K562 (cell line): ENCODE results near the gene TARS2.

Experiments used
- GABPA ChIP-seq: fragments of 200-800 bp; sonication (Bioruptor generic); conservative IDR thresholded peaks from 2 replicates; pipeline ENCODE4 v1.6.1; 2016; ENCODE audit warnings: low read depth, missing genetic modification characterization, missing compliant biosample characterization
- TF ChIP-seq, protein P1 (sequence below), 2 experiments: fragments of 450-650 bp; formaldehyde crosslinking in 1 of 2; IDR thresholded peaks; 2 replicates each; pipeline versions ENCODE4 v1.4.0 to v1.6.1; 2014 to 2020; ENCODE audit warnings: mild to moderate bottlenecking in 2 of 2, borderline replicate concordance in 1 of 2, low read depth in 1 of 2
- TF ChIP-seq, protein P2 (sequence below): sonication (generic); formaldehyde crosslinking; IDR thresholded peaks from 2 replicates; pipeline ENCODE4 v1.8.1; 2023; ENCODE audit warnings: mild to moderate bottlenecking, missing genetic modification reagents

- TF ChIP-seq, protein P1, sequence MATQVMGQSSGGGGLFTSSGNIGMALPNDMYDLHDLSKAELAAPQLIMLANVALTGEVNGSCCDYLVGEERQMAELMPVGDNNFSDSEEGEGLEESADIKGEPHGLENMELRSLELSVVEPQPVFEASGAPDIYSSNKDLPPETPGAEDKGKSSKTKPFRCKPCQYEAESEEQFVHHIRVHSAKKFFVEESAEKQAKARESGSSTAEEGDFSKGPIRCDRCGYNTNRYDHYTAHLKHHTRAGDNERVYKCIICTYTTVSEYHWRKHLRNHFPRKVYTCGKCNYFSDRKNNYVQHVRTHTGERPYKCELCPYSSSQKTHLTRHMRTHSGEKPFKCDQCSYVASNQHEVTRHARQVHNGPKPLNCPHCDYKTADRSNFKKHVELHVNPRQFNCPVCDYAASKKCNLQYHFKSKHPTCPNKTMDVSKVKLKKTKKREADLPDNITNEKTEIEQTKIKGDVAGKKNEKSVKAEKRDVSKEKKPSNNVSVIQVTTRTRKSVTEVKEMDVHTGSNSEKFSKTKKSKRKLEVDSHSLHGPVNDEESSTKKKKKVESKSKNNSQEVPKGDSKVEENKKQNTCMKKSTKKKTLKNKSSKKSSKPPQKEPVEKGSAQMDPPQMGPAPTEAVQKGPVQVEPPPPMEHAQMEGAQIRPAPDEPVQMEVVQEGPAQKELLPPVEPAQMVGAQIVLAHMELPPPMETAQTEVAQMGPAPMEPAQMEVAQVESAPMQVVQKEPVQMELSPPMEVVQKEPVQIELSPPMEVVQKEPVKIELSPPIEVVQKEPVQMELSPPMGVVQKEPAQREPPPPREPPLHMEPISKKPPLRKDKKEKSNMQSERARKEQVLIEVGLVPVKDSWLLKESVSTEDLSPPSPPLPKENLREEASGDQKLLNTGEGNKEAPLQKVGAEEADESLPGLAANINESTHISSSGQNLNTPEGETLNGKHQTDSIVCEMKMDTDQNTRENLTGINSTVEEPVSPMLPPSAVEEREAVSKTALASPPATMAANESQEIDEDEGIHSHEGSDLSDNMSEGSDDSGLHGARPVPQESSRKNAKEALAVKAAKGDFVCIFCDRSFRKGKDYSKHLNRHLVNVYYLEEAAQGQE (IDR thresholded peaks at IDR 0.05; ENCODE audit: borderline replicate concordance) = no peak
- TF ChIP-seq, protein P1 (CRISPR knock-in tag; IDR thresholded peaks at IDR 0.05; ENCODE audit: low read depth) = no peak
- no peak for TF ChIP-seq GABPA (tag)
- TF ChIP-seq, protein P2, sequence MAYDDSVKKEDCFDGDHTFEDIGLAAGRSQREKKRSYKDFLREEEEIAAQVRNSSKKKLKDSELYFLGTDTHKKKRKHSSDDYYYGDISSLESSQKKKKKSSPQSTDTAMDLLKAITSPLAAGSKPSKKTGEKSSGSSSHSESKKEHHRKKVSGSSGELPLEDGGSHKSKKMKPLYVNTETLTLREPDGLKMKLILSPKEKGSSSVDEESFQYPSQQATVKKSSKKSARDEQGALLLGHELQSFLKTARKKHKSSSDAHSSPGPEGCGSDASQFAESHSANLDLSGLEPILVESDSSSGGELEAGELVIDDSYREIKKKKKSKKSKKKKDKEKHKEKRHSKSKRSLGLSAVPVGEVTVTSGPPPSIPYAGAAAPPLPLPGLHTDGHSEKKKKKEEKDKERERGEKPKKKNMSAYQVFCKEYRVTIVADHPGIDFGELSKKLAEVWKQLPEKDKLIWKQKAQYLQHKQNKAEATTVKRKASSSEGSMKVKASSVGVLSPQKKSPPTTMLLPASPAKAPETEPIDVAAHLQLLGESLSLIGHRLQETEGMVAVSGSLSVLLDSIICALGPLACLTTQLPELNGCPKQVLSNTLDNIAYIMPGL (CRISPR knock-in tag) = no peak
Observed at GRCh38 chr1:150508982-150509381, 21.8 kb downstream of the TARS2 start.
